GM18873 (cell line): Measurements from ENCODE around the gene WDFY4.

ENCODE experiments used
- ATAC-seq: cut with Tn5 transposase; IDR thresholded peaks from one replicate; pipeline ENCODE4 v1.9.1; 2021; ENCODE audit warnings: mild to moderate bottlenecking, moderate library complexity, moderate number of reproducible peaks; ENCODE audit not compliant: unreplicated experiment, low FRiP score

Gene WDFY4

DNA sequence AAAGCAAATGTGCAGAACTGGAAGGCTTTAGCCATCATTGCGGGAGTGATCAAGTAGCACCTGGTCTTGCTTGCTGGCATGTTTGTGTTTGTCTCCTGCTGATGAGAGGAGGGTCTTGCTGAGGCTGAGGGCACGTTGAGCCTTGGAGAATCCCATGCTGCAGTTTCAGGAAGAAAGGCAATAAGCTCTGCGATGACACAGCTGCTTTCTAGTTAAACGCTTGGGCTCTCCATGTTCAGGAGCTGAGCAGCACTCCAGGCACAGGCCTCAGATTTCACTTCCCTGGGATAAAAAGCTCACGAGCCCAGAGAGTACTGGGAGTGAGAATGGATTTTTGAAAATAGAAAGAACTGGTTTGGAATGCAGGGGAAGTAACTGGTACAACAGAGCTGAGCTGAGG, 154.2 kb downstream of the WDFY4 start:
- no peak for ATAC-seq

DNA sequence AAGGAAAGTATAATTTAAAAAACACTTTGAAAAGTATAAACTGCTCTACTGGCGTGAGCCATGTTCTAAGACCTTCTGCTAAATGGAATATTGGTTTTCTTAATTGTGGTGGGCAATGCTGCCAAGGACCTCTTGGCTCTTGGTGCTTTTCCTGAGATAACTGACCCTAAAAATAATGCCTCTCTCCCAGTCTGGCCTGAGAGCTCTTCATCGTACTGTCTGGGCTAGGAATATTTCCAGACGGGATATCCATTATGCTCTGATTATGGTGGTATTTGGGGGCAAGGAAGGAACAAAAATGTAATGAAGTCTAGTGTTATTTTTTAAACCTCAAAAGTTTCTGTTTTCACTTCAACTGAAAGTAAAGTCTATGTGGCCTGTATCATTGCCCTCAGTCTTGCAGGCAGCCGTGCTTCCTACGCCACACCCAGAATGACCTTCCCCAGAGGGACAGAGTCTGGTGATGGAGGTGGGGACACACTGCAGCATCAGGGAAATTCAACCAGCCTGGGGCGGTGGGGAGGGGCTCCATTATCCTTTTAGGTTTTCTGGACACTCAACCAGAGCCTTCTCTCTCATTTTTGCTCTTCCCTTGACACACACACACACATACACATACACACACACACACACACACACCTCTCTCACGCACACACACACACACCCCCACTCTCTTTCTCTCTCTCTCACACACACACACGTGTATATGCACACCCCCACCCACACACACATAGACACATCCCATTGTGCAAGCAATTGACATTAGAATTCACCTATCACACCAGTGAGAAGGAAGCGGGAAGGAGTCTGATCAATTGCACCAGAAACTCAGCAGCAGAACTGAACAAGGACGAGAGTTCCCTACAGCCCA, 155.4 kb downstream of the WDFY4 start:
- ATAC-seq, result no peak

DNA sequence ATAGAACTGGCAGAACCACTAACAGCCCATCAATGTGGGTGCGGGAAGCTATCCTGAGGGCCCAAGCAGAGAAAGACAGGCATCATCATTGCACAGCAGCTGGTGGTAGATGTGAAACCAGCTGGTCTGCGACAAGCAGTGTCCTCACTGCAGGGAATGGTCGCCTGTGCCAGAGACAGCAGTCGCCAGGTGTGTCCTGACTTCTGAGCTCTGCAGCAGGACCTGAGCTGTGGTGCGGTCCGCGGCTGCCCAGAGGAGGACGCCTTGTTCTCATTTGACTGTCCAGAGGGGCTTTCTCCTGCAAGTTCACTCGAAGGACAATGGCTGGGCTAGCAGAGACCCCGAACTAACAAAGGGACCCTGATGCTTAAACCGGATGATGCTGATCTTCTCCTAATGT, 157.6 kb downstream of the WDFY4 start:
- ATAC-seq, result no peak

DNA sequence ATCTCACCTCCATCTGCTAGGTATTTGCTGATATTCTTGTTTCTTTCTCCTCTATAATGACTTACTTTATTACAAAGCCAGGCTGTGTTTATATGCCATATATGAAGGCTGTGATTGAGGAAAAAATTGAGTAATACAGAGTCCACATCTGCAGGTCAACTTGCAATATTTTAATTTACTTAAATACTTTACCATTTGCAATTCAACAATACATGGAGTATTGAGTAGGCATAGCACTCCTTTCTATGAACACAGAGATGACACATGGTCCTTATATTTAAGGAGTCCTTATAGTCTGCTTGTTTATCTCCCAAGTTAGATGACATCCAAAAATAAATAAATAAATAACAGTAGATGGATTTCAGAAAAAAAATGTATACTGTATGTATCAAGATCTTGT, 158.5 kb downstream of the WDFY4 start:
- ATAC-seq, result no peak

DNA sequence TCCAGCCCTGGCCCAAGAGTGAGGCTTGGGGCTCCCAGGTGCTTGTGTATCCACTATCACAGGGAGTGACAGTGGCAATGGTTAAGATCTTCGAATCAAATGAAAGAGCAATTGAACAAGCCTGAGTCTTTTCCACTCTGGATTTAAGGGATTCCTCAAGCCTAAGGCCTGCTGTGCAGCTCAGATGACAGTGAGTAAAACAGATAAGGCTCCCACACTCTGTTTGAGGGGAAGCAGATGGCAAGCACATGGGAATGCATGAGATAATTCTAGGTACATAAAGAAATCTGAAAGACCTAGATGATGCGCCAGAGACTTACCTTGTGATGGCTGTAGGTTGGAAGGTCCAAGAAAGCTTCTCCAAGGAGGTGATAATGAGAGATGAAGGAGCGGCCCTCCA, 159.9 kb downstream of the WDFY4 start:
- ATAC-seq, result no peak

DNA sequence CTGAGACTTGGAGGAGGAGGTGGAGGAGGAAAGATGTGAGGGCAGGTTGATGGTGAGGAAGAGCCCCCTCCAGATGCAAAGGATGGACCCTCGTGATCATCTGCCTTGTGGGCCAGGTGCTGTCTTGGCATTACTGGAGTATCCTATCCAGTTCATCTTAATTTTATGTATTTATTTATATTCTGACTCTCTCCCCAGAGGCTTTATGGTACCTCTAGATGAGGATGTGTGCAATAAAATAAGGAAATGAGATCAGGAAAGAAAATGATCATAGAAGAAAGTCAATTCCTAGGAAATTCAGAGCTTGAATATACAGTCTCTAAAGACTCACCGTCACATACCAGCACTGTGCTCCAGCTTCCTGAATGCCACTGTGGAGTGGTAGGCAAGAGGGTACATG, 160.8 kb downstream of the WDFY4 start:
- ATAC-seq, result no peak

DNA sequence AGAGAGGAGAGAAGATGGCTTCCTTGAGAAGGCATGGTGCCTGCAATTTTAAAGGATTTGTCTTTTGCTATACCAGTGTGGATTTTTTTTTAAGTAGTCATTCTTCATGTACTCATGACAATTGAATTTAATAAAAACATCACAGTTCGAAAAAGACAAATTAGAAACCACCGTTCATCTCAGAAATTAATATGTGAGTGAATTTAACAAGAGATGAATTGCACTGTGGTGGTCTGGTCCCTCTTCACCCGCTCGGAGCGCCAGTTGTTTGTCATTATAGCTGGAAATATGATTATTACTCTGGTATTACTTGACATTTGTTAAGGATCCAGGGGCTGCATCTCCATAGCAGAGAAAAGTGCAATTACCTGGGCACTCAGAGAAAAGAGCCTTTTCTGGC, 163.0 kb downstream of the WDFY4 start:
- ATAC-seq, result no peak

DNA sequence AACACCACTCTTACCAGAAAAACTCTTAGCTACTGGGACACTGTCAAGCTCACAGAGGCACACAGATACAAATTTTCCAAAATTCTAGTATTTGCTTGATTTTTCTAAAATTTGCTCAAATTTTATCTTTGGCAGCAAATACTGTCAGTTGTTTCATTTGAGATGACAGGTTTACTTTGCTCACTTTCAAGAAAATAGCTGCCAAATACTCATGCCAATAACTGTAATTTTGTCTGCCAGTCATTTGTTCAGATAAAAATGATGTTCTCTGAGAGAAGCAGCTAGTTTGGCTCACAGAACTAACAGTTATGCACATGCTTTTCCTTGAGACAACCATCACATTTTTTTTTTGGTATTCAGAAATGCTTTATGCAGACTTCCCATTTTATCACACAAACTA, 172.2 kb downstream of the WDFY4 start:
- ATAC-seq, result no peak

DNA sequence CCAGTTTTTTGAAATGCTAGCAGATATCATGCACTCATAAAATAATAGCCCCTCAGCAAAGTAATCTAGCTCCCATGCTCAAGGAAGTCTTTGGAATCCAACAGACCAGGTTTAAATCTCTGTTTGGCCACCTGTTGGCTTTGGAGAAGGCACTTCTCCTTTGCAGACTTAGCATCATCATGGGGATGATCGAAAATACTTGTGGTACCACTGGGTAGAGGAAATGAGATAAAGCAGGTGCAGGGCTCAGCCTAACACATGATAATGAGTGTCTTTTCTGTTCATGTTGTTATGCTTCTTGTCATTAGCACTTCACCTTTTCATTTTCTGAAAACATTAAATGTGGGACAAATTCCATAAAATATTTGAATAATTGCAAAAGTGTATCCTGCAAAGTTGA, 187.6 kb downstream of the WDFY4 start:
- ATAC-seq, result no peak

DNA sequence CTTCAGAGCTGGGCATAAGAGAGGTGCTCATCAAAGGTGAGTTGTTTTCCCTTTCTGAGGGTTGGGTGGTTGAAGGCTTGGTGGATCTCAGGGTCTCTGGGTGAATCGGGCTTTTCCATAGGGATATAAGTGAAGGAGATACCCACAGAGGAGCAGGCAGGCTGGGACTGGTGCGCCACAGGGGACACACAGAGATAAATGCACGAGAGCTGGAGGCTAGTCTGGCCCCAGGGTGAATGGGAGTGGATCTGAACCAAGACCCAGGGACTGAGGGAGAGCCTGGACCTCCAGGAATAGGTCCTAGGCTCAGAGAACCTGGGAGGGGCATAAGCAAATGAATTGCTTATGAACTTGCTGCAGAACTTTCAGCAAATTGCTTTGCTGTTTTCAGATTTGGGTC, 193.4 kb downstream of the WDFY4 start:
- ATAC-seq, result no peak

DNA sequence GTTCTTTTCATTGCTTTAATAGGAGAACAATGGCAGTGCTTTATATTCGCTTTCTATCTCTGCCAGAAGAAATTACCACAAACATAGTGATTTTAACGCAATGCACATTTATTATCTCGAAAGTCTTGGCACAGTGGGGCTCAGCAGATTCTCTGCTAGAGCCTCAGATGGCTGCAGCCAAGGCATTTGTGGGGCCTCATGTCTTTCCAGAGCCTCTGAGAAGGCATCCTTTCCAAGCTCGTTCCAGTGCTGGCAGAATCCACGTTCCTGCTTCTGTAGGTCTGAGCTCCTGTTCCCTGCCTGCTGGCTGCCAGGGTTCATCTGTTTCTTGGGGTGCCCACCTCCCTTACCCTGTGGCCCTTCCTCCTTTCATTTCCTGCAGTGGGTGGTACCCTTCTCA, 194.8 kb downstream of the WDFY4 start:
- ATAC-seq, result no peak

DNA sequence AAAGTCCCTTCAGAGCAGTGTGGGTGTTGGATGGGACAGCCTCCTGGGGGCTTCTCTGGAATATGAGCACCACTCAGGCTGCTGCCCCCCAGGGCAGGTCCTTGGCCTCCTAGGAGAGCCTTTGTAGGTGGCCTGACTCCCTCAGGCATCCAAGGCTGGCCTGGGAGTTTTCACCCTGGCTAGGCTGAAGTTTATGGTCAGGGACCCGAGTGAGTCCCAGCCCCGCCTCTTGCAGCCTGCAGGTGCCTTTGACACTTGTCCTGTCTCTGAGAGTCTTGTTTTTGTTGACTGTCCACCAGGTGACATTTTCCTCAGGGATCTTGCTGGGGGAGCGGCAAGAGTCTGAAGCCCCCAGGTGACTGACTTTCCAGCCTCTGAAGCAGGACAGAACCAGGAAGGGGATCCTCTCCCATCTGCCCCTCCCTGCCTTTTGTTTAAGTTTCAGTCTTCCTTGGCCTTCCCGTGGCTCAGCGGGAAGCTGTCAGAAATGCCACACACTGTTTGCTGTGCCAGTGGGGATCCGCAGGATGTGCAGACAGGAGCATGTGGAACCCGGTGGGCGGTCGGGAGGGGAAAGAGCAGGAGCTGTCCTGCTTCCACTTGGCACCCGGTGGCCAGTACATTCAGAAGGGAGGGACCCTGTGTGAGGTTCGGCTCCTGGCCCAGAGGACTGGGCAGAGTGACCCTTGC, 195.5 kb downstream of the WDFY4 start:
- ATAC-seq, result no peak

DNA sequence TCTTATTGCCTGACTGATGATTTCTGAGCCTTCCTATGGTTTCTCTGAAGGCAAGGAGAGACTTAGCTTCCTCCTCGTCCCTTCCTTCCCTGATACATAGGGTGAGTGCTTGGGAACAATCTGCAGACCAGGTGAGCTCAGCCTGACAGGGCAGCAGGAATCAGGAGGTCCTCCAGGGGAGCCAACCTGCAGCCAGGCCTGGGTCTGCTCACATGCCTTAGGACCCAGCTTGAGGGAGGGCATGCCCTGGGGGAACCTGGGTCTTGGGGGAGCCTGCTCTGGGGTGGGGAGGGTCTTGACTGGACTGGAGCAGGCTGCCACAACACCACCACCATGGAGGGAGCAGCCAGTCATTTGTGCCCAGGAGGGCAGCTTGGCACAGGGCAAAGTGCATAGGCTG, 197.3 kb downstream of the WDFY4 start:
- ATAC-seq, result no peak

DNA sequence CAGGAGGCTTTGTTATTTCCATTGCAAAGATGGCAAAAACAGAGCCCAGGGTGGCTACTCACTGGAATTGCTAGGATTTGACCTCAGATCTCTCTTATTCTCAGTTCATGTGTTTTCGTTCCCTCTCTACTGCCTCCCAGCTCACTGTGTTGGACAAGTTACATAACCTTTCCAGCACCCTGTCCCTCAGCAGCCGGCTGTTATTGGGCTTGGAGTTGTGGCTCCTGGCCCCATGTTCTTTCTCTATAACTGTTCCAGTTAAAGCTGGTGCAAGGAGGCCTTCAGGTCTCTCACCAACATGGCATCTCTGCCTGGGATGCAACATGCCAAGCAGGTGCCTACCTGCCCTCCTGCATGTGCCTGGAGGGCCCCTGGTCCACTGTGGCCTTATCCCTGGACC, 198.2 kb downstream of the WDFY4 start:
- no peak for ATAC-seq

DNA sequence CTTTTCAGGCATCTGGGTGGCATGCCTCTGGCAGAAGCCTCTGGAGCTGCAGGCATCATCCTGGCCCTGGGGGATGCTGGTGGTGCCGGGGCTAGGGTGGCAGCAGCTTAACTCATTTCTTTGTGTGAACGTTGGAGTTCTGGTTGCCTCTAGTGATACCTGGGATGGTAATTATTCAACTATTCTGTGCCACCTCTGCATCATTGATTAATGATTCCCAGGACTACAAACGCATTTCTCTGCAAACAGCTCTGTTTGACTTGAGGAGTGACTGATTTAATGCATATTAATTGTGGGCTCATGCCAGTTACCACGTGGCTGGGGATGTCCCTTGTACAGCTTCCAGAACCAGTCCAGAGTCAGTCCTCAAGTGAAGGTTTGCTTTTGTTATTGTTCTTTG, 199.0 kb downstream of the WDFY4 start:
- no peak for ATAC-seq

DNA sequence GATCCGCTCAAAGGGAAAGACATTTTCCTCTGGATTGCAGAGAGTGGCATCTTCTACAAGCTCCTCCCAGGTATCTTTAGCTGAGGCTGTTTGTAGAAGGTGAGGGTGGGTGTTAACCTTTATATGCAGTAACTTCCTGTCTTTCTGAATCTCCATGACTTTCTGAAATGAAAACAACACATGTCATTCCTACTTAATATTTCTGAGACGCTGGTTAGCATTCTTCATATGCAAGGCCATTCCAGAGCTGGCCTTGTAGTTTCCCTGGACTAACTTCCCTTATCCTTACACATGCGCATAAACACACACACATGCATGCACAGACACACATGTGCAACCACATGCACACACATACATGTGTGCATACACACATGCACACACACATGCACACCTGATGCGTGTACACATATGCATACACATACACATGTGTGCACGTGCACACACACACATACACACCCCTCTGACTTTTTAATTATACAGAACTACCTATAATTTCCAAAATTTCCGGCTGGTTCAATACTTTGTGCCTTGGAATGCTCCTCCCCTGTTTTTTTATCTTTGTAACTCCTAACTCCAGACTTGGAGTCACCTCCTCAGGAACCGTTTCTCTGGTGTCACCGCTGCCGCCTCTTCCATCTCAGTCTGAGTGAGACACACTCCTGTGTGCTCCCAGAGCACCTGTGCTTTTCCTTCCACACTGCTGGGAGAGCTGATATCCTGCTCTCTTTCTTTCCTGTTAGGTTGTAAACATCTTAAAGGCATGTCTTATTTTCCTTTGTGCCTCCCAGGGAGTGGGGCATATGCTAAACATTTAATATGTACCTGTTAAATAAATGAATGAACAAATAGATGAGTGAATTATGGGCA, 199.7 kb downstream of the WDFY4 start:
- ATAC-seq, result no peak

DNA sequence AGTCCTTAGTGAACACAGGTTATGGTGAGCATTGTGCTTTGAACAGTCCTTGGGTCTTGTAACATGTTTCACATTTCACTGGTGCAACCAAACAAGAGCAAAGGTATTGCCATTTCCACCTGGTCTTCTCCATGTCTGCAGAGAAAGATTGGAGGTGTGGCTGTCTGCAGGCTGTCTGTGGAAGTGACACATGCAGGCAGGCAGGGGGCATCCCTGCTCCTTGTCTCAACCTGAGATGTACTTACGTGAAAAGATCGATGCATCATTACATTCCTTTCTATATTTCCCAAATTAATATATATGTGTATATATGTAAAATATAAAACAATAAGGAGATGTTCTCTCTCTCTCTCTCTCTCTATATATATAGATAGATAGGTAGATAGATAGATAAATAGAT, 200.7 kb downstream of the WDFY4 start:
- ATAC-seq, result no peak

DNA sequence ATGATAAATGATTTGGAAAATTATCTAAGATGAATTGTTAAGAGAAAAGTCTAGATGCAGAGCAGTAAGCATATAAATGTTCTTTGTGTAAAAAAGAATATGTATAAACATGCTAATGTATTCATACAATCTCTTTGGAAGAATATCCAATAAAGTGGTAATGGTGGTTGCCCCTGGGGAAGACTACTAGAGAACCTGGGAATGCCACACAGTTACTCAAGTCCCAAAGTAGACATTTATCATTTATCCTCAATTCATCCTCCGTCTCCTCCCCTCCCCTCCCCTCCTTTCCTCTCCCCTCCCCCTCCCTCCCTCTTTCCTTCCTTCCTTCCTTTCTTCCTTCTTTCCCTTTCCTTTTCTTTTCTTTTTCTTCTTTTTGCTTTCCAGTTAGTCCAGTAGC, 203.3 kb downstream of the WDFY4 start:
- no peak for ATAC-seq

DNA sequence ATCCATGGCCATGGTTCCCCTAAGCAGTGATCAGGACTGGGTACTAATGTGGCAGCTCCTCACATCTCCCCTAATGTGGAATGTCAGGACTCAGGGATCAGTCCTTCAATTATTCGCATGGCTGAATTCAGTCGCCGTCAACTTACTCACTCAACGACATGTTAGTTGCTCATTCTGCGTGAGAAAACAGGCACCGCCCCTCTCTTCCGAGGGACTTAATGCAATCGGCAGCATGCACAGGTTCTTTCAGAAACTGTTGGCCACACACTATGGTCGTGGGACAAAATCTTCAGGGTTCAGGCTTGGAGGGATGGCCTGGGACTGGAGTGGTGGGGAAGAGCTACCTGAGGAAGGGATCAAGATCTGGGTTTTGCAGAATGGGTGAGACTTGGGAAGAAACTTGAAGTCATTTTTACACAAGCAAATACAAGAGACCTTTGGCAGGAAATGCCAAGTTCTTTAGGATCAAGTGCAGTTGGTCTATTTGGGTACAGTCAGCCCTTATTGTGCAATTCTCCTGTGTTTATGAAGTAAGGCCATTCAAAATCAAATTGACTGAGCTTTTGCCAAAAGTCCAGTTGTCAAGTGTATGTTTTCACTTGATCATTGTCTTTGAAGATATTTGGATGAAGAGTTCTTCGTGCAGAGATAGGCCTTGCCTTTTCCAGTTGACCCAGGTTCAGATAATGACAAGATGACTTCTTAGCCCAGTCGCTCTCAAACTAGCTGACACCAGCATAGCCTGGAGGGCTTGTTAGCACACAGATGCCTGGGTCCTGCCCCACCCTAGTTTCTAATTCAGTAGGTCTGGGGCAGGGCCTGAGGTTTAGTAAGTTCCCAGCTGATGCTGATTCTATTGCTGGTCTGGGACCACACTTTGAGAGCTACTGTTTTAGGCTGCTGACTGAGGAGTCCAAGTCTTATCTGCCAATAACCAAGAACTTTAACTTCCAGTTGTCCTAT, 206.5 kb downstream of the WDFY4 start:
- no peak for ATAC-seq
